ENCODE measurements around the gene TRIM67.

Gene TRIM67

DNA sequence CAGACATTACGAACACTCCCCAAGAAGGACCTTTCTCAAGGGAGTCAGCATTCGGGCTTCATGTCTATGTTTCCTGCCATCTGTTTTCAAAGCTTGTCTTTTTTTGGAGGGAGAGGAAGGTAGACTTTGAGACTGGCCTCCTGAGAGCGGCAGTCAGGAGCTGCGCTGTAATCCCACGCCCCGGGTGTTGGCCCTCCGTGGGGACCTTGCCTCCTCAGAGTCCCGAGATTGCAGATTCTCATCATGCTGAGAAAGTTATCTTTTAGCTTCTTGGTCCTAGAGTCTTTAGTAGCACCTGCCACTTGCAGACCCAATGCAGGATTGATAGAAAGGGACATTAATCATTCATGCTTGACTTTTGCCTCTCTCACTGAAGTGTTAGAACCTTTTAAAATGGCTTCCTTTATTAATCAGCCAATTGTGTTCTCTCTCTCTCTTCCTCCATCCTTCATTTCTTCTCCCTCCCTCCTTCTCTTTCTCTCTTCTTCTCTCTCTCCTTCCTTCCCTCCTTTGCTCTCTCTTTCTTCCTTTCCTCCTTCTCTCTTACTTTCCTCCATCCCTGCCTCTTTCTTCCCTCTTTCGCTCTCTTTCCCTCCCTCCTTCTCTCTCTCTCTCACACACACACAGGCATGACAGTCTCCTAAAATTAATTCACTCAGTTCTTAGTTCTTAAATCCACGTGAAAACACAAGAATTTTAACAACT lies 54.0 kb downstream of the TRIM67 start:
- TF ChIP-seq, protein P1, sequence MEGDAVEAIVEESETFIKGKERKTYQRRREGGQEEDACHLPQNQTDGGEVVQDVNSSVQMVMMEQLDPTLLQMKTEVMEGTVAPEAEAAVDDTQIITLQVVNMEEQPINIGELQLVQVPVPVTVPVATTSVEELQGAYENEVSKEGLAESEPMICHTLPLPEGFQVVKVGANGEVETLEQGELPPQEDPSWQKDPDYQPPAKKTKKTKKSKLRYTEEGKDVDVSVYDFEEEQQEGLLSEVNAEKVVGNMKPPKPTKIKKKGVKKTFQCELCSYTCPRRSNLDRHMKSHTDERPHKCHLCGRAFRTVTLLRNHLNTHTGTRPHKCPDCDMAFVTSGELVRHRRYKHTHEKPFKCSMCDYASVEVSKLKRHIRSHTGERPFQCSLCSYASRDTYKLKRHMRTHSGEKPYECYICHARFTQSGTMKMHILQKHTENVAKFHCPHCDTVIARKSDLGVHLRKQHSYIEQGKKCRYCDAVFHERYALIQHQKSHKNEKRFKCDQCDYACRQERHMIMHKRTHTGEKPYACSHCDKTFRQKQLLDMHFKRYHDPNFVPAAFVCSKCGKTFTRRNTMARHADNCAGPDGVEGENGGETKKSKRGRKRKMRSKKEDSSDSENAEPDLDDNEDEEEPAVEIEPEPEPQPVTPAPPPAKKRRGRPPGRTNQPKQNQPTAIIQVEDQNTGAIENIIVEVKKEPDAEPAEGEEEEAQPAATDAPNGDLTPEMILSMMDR (IDR thresholded peaks at IDR 0.05; ENCODE audit: low read depth, low read length, missing control alignments), result no peak
- H3K4me3 ChIP-seq (replicated peaks; ENCODE audit: low read depth, low read length), result no peak overlapping the region
- DNase-seq (ENCODE audit: extremely low read depth, low read depth), result no peak

DNA sequence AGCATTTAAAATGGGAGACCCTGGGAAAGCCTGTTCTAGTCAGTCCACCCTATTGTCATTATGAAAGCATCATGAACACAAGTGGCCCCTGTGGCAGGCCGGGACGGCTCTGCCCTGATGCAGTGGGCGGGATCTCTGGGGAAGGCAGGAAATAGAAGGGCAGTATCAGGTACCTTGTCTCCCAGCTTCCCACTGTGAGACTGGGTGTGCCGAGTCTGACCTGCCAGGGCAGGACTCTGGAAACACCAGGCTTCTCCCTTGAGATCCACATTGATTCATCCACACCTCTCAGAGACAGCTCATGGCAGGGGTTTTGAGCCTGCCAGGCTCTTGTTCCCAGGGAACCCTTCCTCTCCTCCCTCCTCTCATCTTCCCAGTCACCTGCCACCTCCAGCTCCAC lies 54.6 kb downstream of the TRIM67 start:
- TF ChIP-seq, protein P1 (IDR thresholded peaks at IDR 0.05; ENCODE audit: low read depth, low read length, missing control alignments), result no peak
- DNase-seq (ENCODE audit: extremely low read depth, low read depth), result no peak
- no peak overlapping the region for H3K4me3 ChIP-seq (replicated peaks; ENCODE audit: low read depth, low read length)

DNA sequence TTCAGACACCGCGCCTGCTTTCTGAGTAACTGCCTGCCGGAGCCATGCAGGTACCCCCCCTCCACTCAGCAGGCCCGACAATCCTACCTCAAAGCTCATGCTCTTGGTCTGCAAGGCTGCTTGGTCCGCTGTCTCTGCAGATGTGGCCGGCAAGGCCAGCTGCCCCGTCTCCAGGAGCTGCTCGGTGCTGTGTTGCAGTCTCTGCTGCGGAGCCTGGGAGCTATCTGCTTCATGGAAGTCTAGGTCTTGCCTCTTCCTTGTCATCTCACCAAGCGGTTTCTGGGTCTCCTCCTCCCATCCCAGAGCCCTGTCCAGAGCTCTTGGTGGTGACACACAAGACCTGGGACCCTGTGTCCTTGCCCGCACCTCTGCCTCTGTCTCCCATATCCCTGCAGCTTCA lies 55.2 kb downstream of the TRIM67 start:
- TF ChIP-seq, protein P1 (IDR thresholded peaks at IDR 0.05; ENCODE audit: low read depth, low read length, missing control alignments), result no peak
- no peak overlapping the region for H3K4me3 ChIP-seq (replicated peaks; ENCODE audit: low read depth, low read length)
- DNase-seq (ENCODE audit: extremely low read depth, low read depth), result no peak

DNA sequence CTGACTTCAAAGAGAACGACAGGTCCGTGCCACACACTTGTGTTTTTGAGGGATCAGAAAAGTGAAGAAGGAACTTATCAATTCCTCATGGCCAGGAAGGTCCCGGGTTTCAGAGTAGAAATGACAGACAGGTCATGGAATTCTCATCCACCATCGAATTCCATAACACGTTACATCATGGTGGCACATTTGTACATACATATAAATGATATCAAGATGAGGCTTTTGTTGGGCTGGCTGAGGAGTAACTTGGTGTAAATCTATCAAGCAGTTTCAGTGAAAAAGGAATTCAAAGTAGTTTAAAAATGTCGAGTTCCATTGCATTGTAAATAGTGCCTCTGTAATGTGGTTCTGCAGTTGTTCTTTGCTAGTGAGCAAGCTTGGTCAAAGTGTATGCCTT lies 56.2 kb downstream of the TRIM67 start:
- H3K4me3 ChIP-seq (replicated peaks; ENCODE audit: low read depth, low read length), result no peak overlapping the region
- no peak for DNase-seq (ENCODE audit: extremely low read depth, low read depth)
- TF ChIP-seq, protein P1 (IDR thresholded peaks at IDR 0.05; ENCODE audit: low read depth, low read length, missing control alignments), result no peak

DNA sequence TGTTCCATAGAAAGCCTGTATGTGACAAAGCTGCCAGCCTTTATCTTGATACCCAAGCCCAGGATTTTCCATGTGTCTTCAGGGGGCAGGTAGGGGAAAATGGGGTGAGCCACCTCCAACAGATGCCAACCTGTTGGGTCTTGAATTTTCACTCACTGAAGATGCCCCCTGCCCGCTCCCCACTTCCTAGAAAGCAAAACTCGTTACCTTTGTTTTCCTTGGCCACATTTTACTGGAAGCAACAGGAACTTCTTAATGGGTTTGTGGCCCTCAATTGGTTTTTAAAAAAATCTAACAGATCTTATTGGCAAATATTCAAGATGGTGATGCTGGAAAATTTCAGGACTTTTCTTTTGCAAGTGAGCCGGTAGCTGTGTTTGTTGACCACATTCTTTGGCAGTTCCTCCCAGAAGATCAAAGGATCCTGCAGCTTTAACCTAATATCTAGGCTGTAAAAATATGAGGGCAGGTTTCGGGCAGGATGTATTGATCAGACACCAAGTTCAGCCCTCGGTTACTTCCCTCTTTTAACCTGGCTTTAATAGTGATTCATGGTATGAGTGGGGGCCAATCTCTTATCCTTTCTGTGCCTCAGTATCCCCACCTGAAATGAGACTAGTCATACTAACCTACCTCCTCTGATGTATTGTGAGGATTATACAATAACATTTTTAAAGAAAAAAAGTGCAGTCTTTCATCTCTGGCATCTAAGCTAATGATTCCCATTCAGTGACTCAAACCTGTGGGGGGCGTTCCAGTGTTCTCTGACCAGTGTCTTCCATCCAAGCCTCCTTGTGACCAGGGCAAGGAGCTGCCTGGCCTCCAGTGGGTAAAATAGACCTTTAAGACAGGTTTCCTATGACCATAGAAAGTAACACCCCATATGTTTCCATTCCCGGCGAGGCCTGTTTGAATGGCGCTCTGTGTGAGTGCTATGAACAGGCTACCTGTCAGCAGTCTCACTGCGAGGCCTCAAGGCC lies 57.9 kb downstream of the TRIM67 start:
- DNase-seq (ENCODE audit: extremely low read depth, low read depth), result no peak
- no peak overlapping the region for H3K4me3 ChIP-seq (replicated peaks; ENCODE audit: low read depth, low read length)
- TF ChIP-seq, protein P1 (IDR thresholded peaks at IDR 0.05; ENCODE audit: low read depth, low read length, missing control alignments), result no peak

DNA sequence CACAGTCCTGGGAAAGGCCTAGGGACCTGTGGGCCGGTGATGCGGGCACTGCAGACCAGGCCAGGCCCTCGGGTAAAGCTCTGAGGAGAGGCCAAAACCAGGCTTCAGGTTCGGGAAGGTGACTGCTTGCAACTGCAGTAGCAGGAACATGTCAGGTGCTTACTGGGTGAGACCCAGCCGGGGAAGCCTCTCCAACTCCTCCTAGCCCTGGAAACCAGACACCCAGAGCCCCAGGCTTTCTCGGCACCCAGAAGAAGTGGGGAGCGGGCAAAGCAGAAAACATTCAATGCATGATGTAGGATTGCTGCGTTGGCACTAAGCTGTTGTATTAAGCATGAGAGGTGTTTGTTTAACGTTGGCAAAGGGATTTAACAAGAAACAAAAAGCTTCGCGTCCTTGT lies 58.9 kb downstream of the TRIM67 start:
- no peak overlapping the region for H3K4me3 ChIP-seq (replicated peaks; ENCODE audit: low read depth, low read length)
- DNase-seq (ENCODE audit: extremely low read depth, low read depth), result no peak
- TF ChIP-seq, protein P1 (IDR thresholded peaks at IDR 0.05; ENCODE audit: low read depth, low read length, missing control alignments), result no peak

All from HFF-Myc (cell line).